ENCODE data around the gene LRRC2. TPM values are rescaled to one million over a fixed set of nuclear protein-coding genes. Genes with fewer than 3 reads are reported as not detected.

Gene LRRC2
- total and polyA plus RNA-seq, 2 donors (not counting 3 experiments of a cell fraction or from before 2014, with no cell fraction given), result 0.14 to 0.73 TPM

GRCh38 chr3:46576386-46576785, 10.3 kb upstream of the LRRC2 start:
- ChIA-PET CTCF (no interaction called here), POLR2A (no interaction called here)
- Histone ChIP-seq H3K27me3 (ENCODE audit: control insufficient read depth in 2 of 2, insufficient read depth in 2 of 2, low read length in 2 of 2) (no peaks in the 10 kb centered on the region), H3K4me3 (replicated peaks in 1 of 3; ENCODE audit: insufficient read depth in 1 of 3, low read depth in 1 of 3, low read length in 3 of 3) (no peak overlapping the region), H3K9ac (replicated peaks; ENCODE audit: extremely low read depth, insufficient read depth, low read length) (no peak overlapping the region), H3K9me1 (replicated peaks; ENCODE audit: control insufficient read depth, extremely low read depth, insufficient read depth, low read length) (no peaks in the 10 kb centered on the region), H3K79me2 (ENCODE audit: control insufficient read depth, insufficient read depth, low read length) (no peaks in the 10 kb centered on the region), H3K27ac (ENCODE audit: insufficient read depth, low read depth, low read length) (no peak overlapping the region), H3K36me3 (ENCODE audit: control insufficient read depth in 2 of 2, extremely low read depth in 1 of 2, insufficient read depth in 2 of 2, low read length in 2 of 2) (no peaks in the 10 kb centered on the region), H2AFZ (ENCODE audit: low read depth, low read length) (no peak overlapping the region), H3K4me1 (ENCODE audit: control insufficient read depth, extremely low read depth, insufficient read depth, low read length) (no peaks in the 10 kb centered on the region), H3K4me2 (ENCODE audit: insufficient read depth, low read length) (no peak overlapping the region), H4K20me1 (replicated peaks; ENCODE audit: control insufficient read depth, extremely low read depth, insufficient read depth, low read length) (no peaks in the 10 kb centered on the region), H3K9me3 (replicated peaks; ENCODE audit: control insufficient read depth, insufficient read depth, low read length) (no peaks in the 10 kb centered on the region)
- TF ChIP-seq POLR2A (IDR thresholded peaks at IDR 0.05; ENCODE audit: low read depth, low read length) (no peak), GATA2 (IDR thresholded peaks at IDR 0.05; ENCODE audit: insufficient read depth, insufficient read length, low read depth, low read length) (no peak), MYC (IDR thresholded peaks at IDR 0.05; ENCODE audit: low read depth, low read length) (no peak), JUN (IDR thresholded peaks at IDR 0.05; ENCODE audit: borderline replicate concordance, insufficient read depth, insufficient read length, low read depth) (no peak), EZH2 (IDR thresholded peaks at IDR 0.05; ENCODE audit: borderline replicate concordance, low read depth, low read length, severe bottlenecking) (no peak), FOS (IDR thresholded peaks at IDR 0.05; ENCODE audit: borderline replicate concordance, insufficient read depth, low read length) (no peak), CTCF (IDR thresholded peaks at IDR 0.05; ENCODE audit: extremely low read depth in 1 of 2, insufficient read depth in 1 of 2, low read depth in 1 of 2, low read length in 2 of 2) (no peak), POLR2AphosphoS5 (IDR thresholded peaks at IDR 0.05; ENCODE audit: insufficient read depth, low read depth, low read length) (no peak)
- TF ChIP-seq, protein P1, sequence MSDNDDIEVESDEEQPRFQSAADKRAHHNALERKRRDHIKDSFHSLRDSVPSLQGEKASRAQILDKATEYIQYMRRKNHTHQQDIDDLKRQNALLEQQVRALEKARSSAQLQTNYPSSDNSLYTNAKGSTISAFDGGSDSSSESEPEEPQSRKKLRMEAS (IDR thresholded peaks at IDR 0.05; ENCODE audit: insufficient read depth, insufficient read length), result no peak
- FAIRE-seq (no peak), DNase-seq (ENCODE audit: low read depth, low spot score) (no peak)
- intact Hi-C loops (cut with micrococcal nuclease), result no loop called here
- dilution Hi-C loops (cut with MboI; ENCODE audit: extremely low pct_ligation_motif_present, low sequenced_read_pairs), result no loop called here
- BruUV-seq (replicated peaks), result no TSS peak
